AG10803 (cell line): Measurements from ENCODE around the gene HOXC12.

Experiments
- DNase-seq: peaks from one replicate; pipeline ENCODE4 v3.0.0; 2010; ENCODE audit warnings: low read depth
- H3K4me3 ChIP-seq: 2 replicates; pipeline ENCODE4 v1.5.1; 2011; ENCODE audit warnings: mild to moderate bottlenecking, low read length, control low read depth
- CTCF ChIP-seq: conservative IDR thresholded peaks from 2 replicates; pipeline ENCODE4 v1.5.1; 2011; ENCODE audit warnings: mild to moderate bottlenecking, low read length, control low read depth, inconsistent platforms

The HOXC12 gene

GRCh38 chr12:53975064-53975471 lies 20.4 kb downstream of the HOXC12 start:
- peak overlapping the region; percentile 86 for H3K4me3 ChIP-seq
- DNase-seq: no peak
- TF ChIP-seq CTCF: no peak

- TF ChIP-seq CTCF: no peak
- peak overlapping the region; percentile 86 for H3K4me3 ChIP-seq
- DNase-seq: no peak
Measured at GRCh38 chr12:53975479-53976152, 20.9 kb downstream of the HOXC12 start.

DNA sequence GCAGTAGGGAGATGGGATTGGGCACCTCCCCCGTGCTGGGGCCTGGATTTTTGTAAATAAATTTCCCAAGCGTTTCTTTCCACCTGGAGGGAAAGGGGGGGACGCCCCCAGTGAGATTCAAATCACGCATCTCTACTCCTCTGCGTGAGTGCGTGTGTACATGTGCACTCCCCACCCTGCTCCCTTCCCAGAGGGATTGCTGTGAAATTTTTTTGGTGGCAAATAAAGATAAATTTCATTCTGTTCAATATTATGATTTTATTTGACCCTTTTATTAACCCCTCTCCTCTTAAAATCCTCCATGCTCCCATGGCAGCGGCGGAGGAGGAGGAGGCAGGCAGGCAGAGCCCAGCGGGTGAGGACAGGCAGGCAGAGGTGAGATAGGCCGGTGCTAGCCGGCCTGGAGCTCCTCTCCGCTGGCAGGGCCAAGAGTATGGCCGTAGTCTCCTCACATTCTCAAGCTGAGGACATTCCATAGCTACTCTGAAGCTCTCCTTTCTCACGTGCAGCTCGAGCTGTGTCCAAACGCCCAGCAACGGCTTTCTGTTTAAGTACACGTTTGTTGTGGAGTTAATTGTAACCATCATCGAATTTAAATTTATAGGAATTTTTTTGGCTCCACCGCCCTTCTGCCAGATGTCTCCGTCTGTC lies 21.6 kb downstream of the HOXC12 start:
- DNase-seq: peak; percentile 96
- TF ChIP-seq CTCF: no peak
- peak overlapping the region; percentile 20 for H3K4me3 ChIP-seq

GRCh38 chr12:53976823-53977595 lies 22.3 kb downstream of the HOXC12 start:
- TF ChIP-seq CTCF: no peak
- H3K4me3 ChIP-seq: no peak overlapping the region
- DNase-seq: no peak

GRCh38 chr12:53977596-53978445 lies 23.1 kb downstream of the HOXC12 start:
- H3K4me3 ChIP-seq: peak overlapping the region; percentile 44
- no peak for TF ChIP-seq CTCF
- peak; percentile 67 for DNase-seq

DNA sequence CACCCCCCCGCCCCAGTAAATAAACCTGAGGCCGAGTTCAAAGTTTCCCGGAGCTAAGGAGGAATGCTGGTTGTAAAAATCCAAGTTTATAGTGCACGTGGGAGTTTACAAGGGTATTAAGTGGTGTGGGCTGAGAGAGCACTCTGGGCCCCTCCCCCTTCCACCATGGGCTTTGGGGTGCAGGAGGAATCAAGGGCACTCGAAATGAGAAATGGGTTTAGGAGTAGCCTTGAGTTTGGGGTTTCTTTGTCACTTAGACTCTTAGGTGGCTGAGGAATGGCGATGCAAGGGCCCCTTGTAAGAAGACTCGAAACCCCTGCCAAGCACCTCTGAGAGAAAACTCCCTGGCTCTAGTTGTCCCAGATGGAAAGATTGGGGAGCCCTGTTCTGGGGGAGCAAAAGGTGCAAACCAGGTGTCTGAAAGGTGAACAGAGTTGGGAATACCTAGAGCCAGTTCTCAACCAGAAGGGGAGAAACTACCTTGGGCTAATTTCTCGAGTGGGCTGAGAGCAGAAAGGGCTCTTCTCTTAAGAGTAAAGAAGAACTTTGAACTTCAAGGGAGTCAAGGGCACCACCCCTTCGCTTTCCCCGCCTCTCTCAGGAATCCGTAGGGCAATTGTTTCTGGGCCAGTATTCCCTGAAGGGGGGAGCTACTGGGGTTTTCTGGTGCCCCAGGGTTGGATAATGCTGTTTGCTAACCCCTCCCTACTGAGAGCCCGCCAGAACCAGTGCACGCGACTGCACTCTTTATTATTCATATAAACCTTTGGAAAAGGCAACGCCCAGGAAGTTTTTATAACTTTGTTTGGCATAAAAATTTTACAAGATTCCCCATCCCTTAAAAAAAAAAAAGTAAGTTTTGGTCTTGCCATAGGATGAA lies 24.0 kb downstream of the HOXC12 start:
- peak; percentile 90 for DNase-seq
- peak overlapping the region; percentile 35 for H3K4me3 ChIP-seq
- TF ChIP-seq CTCF: no peak
